K562 (cell line): ENCODE data around the gene DCAF17. TPM values are rescaled to one million over a fixed set of nuclear protein-coding genes. Genes with fewer than 3 reads are reported as not detected.

Experiments used
- E2F8 ChIP-seq: fragments of 450-650 bp; IDR thresholded peaks from 2 replicates; pipeline ENCODE4 v1.7.1; 2018; ENCODE audit warnings: mild to moderate bottlenecking, low read depth; ENCODE audit not compliant: partially characterized antibody
- ELK3 ChIP-seq: fragments of 450-650 bp; formaldehyde crosslinking; IDR thresholded peaks from 2 replicates; pipeline ENCODE4 v1.4.0; 2020; ENCODE audit warnings: mild to moderate bottlenecking
- FOS ChIP-seq: IDR thresholded peaks from 3 replicates; pipeline ENCODE4 v1.6.1; 2011; ENCODE audit not compliant: insufficient read length; ENCODE audit errors: extremely low read depth
- HMBOX1 ChIP-seq: sonication (generic); IDR thresholded peaks from 2 replicates; pipeline ENCODE4 v1.6.1; 2016
- HMGN3 ChIP-seq: IDR thresholded peaks from 2 replicates; pipeline ENCODE4 v1.6.1; 2011; ENCODE audit warnings: borderline replicate concordance, low read depth, mild to moderate bottlenecking, mixed read lengths, low read length; ENCODE audit not compliant: insufficient read length; ENCODE audit errors: extremely low read depth
- HMGXB4 ChIP-seq: sonication (generic); formaldehyde crosslinking; IDR thresholded peaks from 2 replicates; pipeline ENCODE4 v1.8.1; 2023; ENCODE audit warnings: mild to moderate bottlenecking, missing genetic modification reagents
- IFI16 ChIP-seq: fragments of 250-450 bp; sonication (Bioruptor Pico); IDR thresholded peaks from 2 replicates; pipeline ENCODE4 v2.1.2; 2022; ENCODE audit warnings: mild to moderate bottlenecking, inconsistent platforms
- IRF2 ChIP-seq: sonication (generic); formaldehyde crosslinking; IDR thresholded peaks from 2 replicates; pipeline ENCODE4 v1.8.1; 2022; ENCODE audit warnings: mild to moderate bottlenecking, missing genetic modification reagents
- MAFK ChIP-seq: IDR thresholded peaks from 2 replicates; pipeline ENCODE4 v1.6.1; 2011; ENCODE audit warnings: low read length, improper control_type of control experiment
- MCM3 ChIP-seq: fragments of 450-650 bp; IDR thresholded peaks from 2 replicates; pipeline ENCODE4 v1.6.1; 2016
- MTF1 ChIP-seq: fragments of 250-450 bp; sonication (Bioruptor Pico); IDR thresholded peaks from 2 replicates; pipeline ENCODE4 v1.9.0; 2021; ENCODE audit warnings: moderate library complexity, mild to moderate bottlenecking, inconsistent platforms, borderline replicate concordance
- NELFE ChIP-seq: IDR thresholded peaks from 2 replicates; pipeline ENCODE4 v1.6.1; 2011; ENCODE audit warnings: mild to moderate bottlenecking; ENCODE audit not compliant: insufficient read depth, insufficient read length
- NFIC ChIP-seq: fragments of 450-650 bp; IDR thresholded peaks from 2 replicates; pipeline ENCODE4 v1.6.1; 2017; ENCODE audit warnings: mild to moderate bottlenecking, inconsistent platforms
- PCBP1 ChIP-seq: fragments of 200-400 bp; formaldehyde crosslinking; IDR thresholded peaks from 2 replicates; pipeline ENCODE4 v1.6.1; 2018; ENCODE audit warnings: mild to moderate bottlenecking, low read depth, low read length; ENCODE audit not compliant: poor library complexity, severe bottlenecking
- RAD21 ChIP-seq, 2 experiments: fragments of 250-450 bp in 1 of 2; fragments of 450-650 bp in 1 of 2; sonication (Bioruptor Pico) in 1 of 2; formaldehyde crosslinking in 1 of 2; IDR thresholded peaks in 1 of 2; conservative IDR thresholded peaks in 1 of 2; 2 replicates each; pipeline versions ENCODE4 v1.4.0 to v1.8.0; 2020 to 2022; ENCODE audit warnings: mild to moderate bottlenecking in 2 of 2, moderate library complexity in 1 of 2
- ZNF316 ChIP-seq: fragments of 450-650 bp; IDR thresholded peaks from 2 replicates; pipeline ENCODE4 v1.6.1; 2016
- polyA plus RNA-seq, 8 experiments: library from polyadenylated mRNA; depleted of rRNA in 4 of 8; stranded (reverse) in 5 of 8; unstranded in 3 of 8; fragments of >200 nt; fragmentation: Nextera tagmentation in 2 of 8; fragmentation: Illumina TruSeq in 1 of 8; extraction: Ambion mirVana in 2 of 8; extraction: Trizol in 1 of 8; gene quantifications; 2 replicates each; pipeline versions ENCODE4 v1.2.1 to v1.2.3, GENCODE V29; 2011 to 2014; ENCODE audit warnings: inconsistent platforms in 1 of 8, missing spikeins in 1 of 8
- total RNA-seq, 7 experiments: library from RNA; depleted of rRNA in 6 of 7; stranded (reverse); fragments of >200 nt in 6 of 7; fragmentation: Illumina TruSeq in 2 of 7; extraction: Trizol in 2 of 7; gene quantifications; 2 replicates each; pipeline versions ENCODE4 v1.2.1 to v1.2.3, GENCODE V29; 2011 to 2021; ENCODE audit warnings: low replicate concordance in 1 of 7
- TF ChIP-seq, protein P1 (sequence below): IDR thresholded peaks from 2 replicates; pipeline ENCODE4 v1.6.1; 2014; ENCODE audit warnings: antibody characterized with exemption

DCAF17 gene
- total and polyA plus RNA-seq, 9 of the 15 experiments (the other 6 are each of a cell fraction or from before 2014, with no cell fraction given): 10.0 to 38.5 (median 27.1) TPM

DNA sequence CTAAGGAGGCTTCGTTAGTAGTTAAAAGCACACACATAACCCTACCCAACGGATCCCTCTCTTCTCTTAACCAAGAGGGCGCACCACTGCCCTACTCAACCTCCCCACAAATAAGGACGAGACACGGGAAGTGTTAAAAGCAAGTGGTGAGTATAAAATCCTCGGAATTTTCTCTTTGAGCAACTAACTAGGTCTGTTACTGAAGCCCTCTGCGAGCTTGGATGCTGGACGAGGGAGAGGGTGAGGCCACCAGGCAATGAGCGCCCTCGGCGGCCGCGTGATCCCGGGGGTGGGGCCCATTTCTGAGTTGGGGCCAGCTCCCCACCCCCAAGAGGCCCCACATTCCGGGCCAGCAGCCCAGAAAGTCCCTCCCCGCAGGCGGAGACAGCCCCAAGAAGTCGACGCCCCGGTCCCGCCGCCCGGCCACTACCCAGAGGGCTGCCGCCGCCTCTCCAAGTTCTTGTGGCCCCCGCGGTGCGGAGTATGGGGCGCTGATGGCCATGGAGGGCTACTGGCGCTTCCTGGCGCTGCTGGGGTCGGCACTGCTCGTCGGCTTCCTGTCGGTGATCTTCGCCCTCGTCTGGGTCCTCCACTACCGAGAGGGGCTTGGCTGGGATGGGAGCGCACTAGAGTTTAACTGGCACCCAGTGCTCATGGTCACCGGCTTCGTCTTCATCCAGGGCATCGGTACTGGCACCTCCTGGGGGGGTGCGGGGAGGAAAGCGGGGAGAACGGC lies 88.2 kb downstream of the DCAF17 start, which contains the start of gene CYBRD1 (continued):
- TF ChIP-seq HMBOX1: peak; percentile 95
- TF ChIP-seq ELK3 (CRISPR knock-in tag): no peak
- no peak for TF ChIP-seq NELFE
- TF ChIP-seq HMGN3: peak; percentile 84
- no peak for TF ChIP-seq ZNF316
- TF ChIP-seq E2F8: no peak
- TF ChIP-seq IFI16: 0 out of 2 replicates have a peak, but pooled peaks have one; percentile 22
- TF ChIP-seq FOS: no peak
- no peak for TF ChIP-seq MAFK
- TF ChIP-seq, protein P1, sequence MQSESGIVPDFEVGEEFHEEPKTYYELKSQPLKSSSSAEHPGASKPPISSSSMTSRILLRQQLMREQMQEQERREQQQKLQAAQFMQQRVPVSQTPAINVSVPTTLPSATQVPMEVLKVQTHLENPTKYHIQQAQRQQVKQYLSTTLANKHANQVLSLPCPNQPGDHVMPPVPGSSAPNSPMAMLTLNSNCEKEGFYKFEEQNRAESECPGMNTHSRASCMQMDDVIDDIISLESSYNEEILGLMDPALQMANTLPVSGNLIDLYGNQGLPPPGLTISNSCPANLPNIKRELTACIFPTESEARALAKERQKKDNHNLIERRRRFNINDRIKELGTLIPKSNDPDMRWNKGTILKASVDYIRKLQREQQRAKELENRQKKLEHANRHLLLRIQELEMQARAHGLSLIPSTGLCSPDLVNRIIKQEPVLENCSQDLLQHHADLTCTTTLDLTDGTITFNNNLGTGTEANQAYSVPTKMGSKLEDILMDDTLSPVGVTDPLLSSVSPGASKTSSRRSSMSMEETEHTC: peak; percentile 84
- no peak for TF ChIP-seq PCBP1
- peak; percentile 76 for TF ChIP-seq NFIC
- TF ChIP-seq IRF2: no peak
- TF ChIP-seq MCM3: no peak
- no peak; the same call in 1 of the 2 replicates for TF ChIP-seq HMGXB4
- 0 out of 2 replicates have a peak, but pooled peaks have one; percentile 7 for TF ChIP-seq MTF1 (CRISPR knock-in tag)
- TF ChIP-seq RAD21 (CRISPR knock-in tag; conservative IDR thresholded peaks at IDR 0.05 in 1 of 2, IDR thresholded peaks at IDR 0.05 in 1 of 2): peak; percentile 20 to 25; a peak in 3 of 4 replicates
